K562 (cell line): ENCODE results near the gene VDR. TPM values are rescaled to one million over a fixed set of nuclear protein-coding genes. Genes with fewer than 3 reads are reported as not detected.
A peak's percentile ranks its signal among the peaks of the same experiment; 100 is the strongest.

Experiments used
- ATAC-seq: fragments of 200-7000 bp; cut with Tn5 transposase; 3 replicates; pipeline ENCODE4 v1.9.1; 2020; ENCODE audit warnings: moderate library complexity
- BruUV-seq: library from RNA; stranded (reverse); fragments of 400-500 nt; replicated peaks from 2 replicates; lab custom pipeline; 2021; lab: Mats Ljungman, UMichigan
- CTCF ChIA-PET: fragments of 300-600 bp; formaldehyde crosslinking; extraction: SDS; loops from one replicate; lab custom pipeline; 2021; ENCODE audit warnings: low intra/inter-chr PET ratio; lab: Yijun Ruan, JAX
- POLR2A ChIA-PET: fragments of 300-600, 350-650 bp; sonication (Branson Sonifier 250); formaldehyde crosslinking; extraction: SDS; loops from one replicate; lab custom pipeline; 2021; ENCODE audit warnings: antibody characterized with exemption, inconsistent platforms; lab: Yijun Ruan, JAX
- DNase-seq, 4 experiments: peaks; one replicate each; pipeline versions ENCODE4 v3.0.0 to v3.0.0-alpha.2; 2011 to 2018; ENCODE audit warnings: low spot score in 3 of 4, mixed read lengths in 3 of 4; ENCODE audit errors: extremely low read depth in 1 of 4
- FAIRE-seq: peaks from 2 replicates; lab custom pipeline; 2011; peaks lifted over from hg19 to GRCh38; lab: Jason Lieb, UNC
- H2AFZ ChIP-seq: 2 replicates; pipeline ENCODE4 v1.6.0; 2011; ENCODE audit warnings: low read depth, low read length, control low read depth, inconsistent platforms
- H3K27ac ChIP-seq: fragments of 200-600 bp; 3 replicates; pipeline ENCODE4 v1.8.0; 2011; ENCODE audit warnings: low read depth, mild to moderate bottlenecking, control low read depth, inconsistent platforms, low read length, moderate library complexity, mixed read lengths; ENCODE audit errors: extremely low read depth
- H3K27me3 ChIP-seq, 2 experiments: fragments of 300-600 bp in 1 of 2; 2 replicates in 1 of 2; 3 replicates in 1 of 2; pipeline versions ENCODE4 v1.6.0 to v1.8.0; 2011; ENCODE audit warnings: inconsistent platforms in 2 of 2, low read length in 2 of 2, mild to moderate bottlenecking in 1 of 2, mixed read lengths in 1 of 2, moderate library complexity in 1 of 2; ENCODE audit not compliant: control insufficient read depth in 2 of 2, insufficient read depth in 2 of 2
- H3K36me3 ChIP-seq: fragments of 300-600 bp; 3 replicates; pipeline ENCODE4 v1.8.0; 2011; ENCODE audit warnings: mild to moderate bottlenecking, low read length, inconsistent platforms; ENCODE audit not compliant: control insufficient read depth, insufficient read depth
- H3K4me1 ChIP-seq, 2 experiments: fragments of 200-600 bp in 1 of 2; replicated peaks in 1 of 2; 2 replicates in 1 of 2; 3 replicates in 1 of 2; pipeline versions ENCODE4 v1.5.1 to v1.8.0; 2011; ENCODE audit warnings: inconsistent platforms in 2 of 2, low read length in 2 of 2, mild to moderate bottlenecking in 1 of 2, mixed read lengths in 1 of 2, moderate library complexity in 1 of 2; ENCODE audit not compliant: control insufficient read depth in 2 of 2, insufficient read depth in 2 of 2
- H3K4me2 ChIP-seq: 2 replicates; pipeline ENCODE4 v1.6.1; 2011; ENCODE audit warnings: low read length, control low read depth, inconsistent platforms, mixed read lengths; ENCODE audit not compliant: insufficient read depth
- H3K4me3 ChIP-seq: fragments of 200-600 bp; sonication (generic), shearing (Covaris generic); 2 replicates; pipeline ENCODE4 v1.5.1; 2016; ENCODE audit warnings: control low read depth, inconsistent platforms
- H3K79me2 ChIP-seq: fragments of 200-600 bp; 3 replicates; pipeline ENCODE4 v1.8.0; 2011; ENCODE audit warnings: low read length, inconsistent platforms; ENCODE audit not compliant: control insufficient read depth, insufficient read depth
- H3K9ac ChIP-seq, 2 experiments: 2 replicates each; pipeline versions ENCODE4 v1.6.0 to v1.6.1; 2011; ENCODE audit warnings: low read depth in 2 of 2, low read length in 2 of 2, control low read depth in 1 of 2, inconsistent platforms in 1 of 2, mild to moderate bottlenecking in 1 of 2, mixed read lengths in 1 of 2; ENCODE audit not compliant: insufficient read depth in 1 of 2
- H3K9me1 ChIP-seq: one replicate; pipeline ENCODE4 v1.6.0; 2011; ENCODE audit warnings: inconsistent platforms, mild to moderate bottlenecking, low read length, moderate library complexity; ENCODE audit not compliant: control insufficient read depth, insufficient read depth
- H3K9me3 ChIP-seq: replicated peaks from 2 replicates; pipeline ENCODE4 v1.5.1; 2011; ENCODE audit warnings: low read depth, low read length, inconsistent platforms; ENCODE audit not compliant: control insufficient read depth, insufficient read depth
- H4K20me1 ChIP-seq: replicated peaks from 2 replicates; pipeline ENCODE4 v1.6.1; 2011; ENCODE audit warnings: low read length, inconsistent platforms, mixed read lengths; ENCODE audit not compliant: control insufficient read depth, insufficient read depth
- ELF2 ChIP-seq: fragments of 250-450 bp; sonication (Bioruptor Pico); IDR thresholded peaks from 2 replicates; pipeline ENCODE4 v1.5.0; 2021; ENCODE audit warnings: mild to moderate bottlenecking
- HLTF ChIP-seq: fragments of 450-650 bp; IDR thresholded peaks from 2 replicates; pipeline ENCODE4 v1.6.1; 2016
- ILF3 ChIP-seq: fragments of 450-650 bp; IDR thresholded peaks from 2 replicates; pipeline ENCODE4 v1.6.1; 2018; ENCODE audit warnings: antibody characterized with exemption, mild to moderate bottlenecking, moderate library complexity, borderline replicate concordance
- MYNN ChIP-seq, 2 experiments: sonication (generic); formaldehyde crosslinking in 1 of 2; IDR thresholded peaks; 2 replicates each; pipeline versions ENCODE4 v1.5.0 to v1.6.1; 2016 to 2020; ENCODE audit warnings: antibody characterized with exemption in 1 of 2, missing genetic modification reagents in 1 of 2
- NFE2L1 ChIP-seq: fragments of 450-650 bp; IDR thresholded peaks from 2 replicates; pipeline ENCODE4 v1.6.1; 2016; ENCODE audit warnings: missing genetic modification characterization, low read depth, mild to moderate bottlenecking, missing compliant biosample characterization, moderate library complexity, borderline replicate concordance
- PCBP1 ChIP-seq: fragments of 200-400 bp; formaldehyde crosslinking; IDR thresholded peaks from 2 replicates; pipeline ENCODE4 v1.6.1; 2018; ENCODE audit warnings: mild to moderate bottlenecking, low read depth, low read length; ENCODE audit not compliant: poor library complexity, severe bottlenecking
- PTBP1 ChIP-seq: fragments of 200-400 bp; formaldehyde crosslinking; IDR thresholded peaks from 2 replicates; pipeline ENCODE4 v1.6.1; 2017; ENCODE audit warnings: low read depth, low read length
- U2AF1 ChIP-seq: fragments of 200-400 bp; formaldehyde crosslinking; optimal IDR thresholded peaks from 2 replicates; pipeline ENCODE3; 2017; ENCODE audit warnings: mild to moderate bottlenecking, low read depth, low read length, moderate library complexity
- ZNF239 ChIP-seq: fragments of 250-450 bp; sonication (Bioruptor Pico); IDR thresholded peaks from 2 replicates; pipeline ENCODE4 v1.4.0; 2020; ENCODE audit warnings: mild to moderate bottlenecking
- WGBS: fragments of 100-300 bp; shearing (Covaris generic); methylation state at CpG from one replicate; pipeline ENCODE4 v1.1.6; 2016; ENCODE audit warnings: low coverage, mixed read lengths; ENCODE audit not compliant: insufficient coverage; ENCODE audit errors: missing lambda C conversion rate; 5-methylcytosine and 5-hydroxymethylcytosine counted together
- in situ Hi-C: fragments of 300-500 bp; cut with MboI; formaldehyde crosslinking; loops from 4 replicates; pipeline ENCODE4 v1.15.0; 2018; ENCODE audit warnings: inconsistent platforms, mixed read lengths
- intact Hi-C: fragments of 100-400 bp; cut with micrococcal nuclease; formaldehyde crosslinking; loops from 2 replicates; pipeline ENCODE4 v1.14.2; 2022
- polyA plus RNA-seq, 8 experiments: library from polyadenylated mRNA; depleted of rRNA in 4 of 8; stranded (reverse) in 5 of 8; unstranded in 3 of 8; fragments of >200 nt; fragmentation: Nextera tagmentation in 2 of 8; fragmentation: Illumina TruSeq in 1 of 8; extraction: Ambion mirVana in 2 of 8; extraction: Trizol in 1 of 8; gene quantifications; 2 replicates each; pipeline versions ENCODE4 v1.2.1 to v1.2.3, GENCODE V29; 2011 to 2014; ENCODE audit warnings: inconsistent platforms in 1 of 8, missing spikeins in 1 of 8
- total RNA-seq, 7 experiments: library from RNA; depleted of rRNA in 6 of 7; stranded (reverse); fragments of >200 nt in 6 of 7; fragmentation: Illumina TruSeq in 2 of 7; extraction: Trizol in 2 of 7; gene quantifications; 2 replicates each; pipeline versions ENCODE4 v1.2.1 to v1.2.3, GENCODE V29; 2011 to 2021; ENCODE audit warnings: low replicate concordance in 1 of 7
- TF ChIP-seq, protein P1 (sequence below): fragments of 450-650 bp; IDR thresholded peaks from 2 replicates; pipeline ENCODE4 v1.6.1; 2016
- TF ChIP-seq, protein P2 (sequence below): fragments of 450-650 bp; formaldehyde crosslinking; IDR thresholded peaks from 2 replicates; pipeline ENCODE4 v1.4.0; 2022; ENCODE audit warnings: mild to moderate bottlenecking, moderate library complexity

Gene VDR
- total and polyA plus RNA-seq, 9 of the 15 experiments (the other 6 are each of a cell fraction or from before 2014, with no cell fraction given) = 0.61 to 4.8 (median 2.0) TPM

DNA sequence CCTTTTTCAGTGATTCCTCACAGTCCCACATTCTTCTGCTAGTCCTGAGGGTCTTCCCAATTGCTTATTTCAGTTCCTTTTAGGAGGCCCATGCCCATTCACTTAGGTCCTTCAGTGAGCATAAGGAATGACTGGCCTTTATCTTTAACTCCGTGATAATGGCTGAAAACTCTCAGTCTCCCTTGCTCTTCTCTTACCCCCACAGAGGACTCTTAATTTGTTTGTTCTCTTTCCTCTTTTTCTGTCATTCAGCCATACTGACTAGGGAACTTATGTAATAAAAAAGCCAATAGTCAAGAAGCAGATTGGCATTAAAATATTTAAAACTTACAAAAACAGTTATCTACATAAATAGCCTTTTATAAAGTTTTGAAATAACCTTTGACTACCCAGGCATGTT lies 17.1 kb upstream of the VDR start:
- H3K4me2 ChIP-seq = no peak overlapping the region
- H3K36me3 ChIP-seq = no peaks in the 10 kb centered on the region
- DNase-seq = no peak
- no peak overlapping the region for H2AFZ ChIP-seq
- no peaks in the 10 kb centered on the region for H3K4me1 ChIP-seq
- TF ChIP-seq MYNN (IDR thresholded peaks at IDR 0.05) (peak; percentile 91), MYNN (CRISPR knock-in tag; IDR thresholded peaks at IDR 0.05) (no peak; the same call in 1 of the 2 replicates)
- TF ChIP-seq, protein P1, sequence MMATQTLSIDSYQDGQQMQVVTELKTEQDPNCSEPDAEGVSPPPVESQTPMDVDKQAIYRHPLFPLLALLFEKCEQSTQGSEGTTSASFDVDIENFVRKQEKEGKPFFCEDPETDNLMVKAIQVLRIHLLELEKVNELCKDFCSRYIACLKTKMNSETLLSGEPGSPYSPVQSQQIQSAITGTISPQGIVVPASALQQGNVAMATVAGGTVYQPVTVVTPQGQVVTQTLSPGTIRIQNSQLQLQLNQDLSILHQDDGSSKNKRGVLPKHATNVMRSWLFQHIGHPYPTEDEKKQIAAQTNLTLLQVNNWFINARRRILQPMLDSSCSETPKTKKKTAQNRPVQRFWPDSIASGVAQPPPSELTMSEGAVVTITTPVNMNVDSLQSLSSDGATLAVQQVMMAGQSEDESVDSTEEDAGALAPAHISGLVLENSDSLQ = no peak
- WGBS = 13% methylated on average over 1 of the region's 1 CpG
- no peak for FAIRE-seq
- CTCF ChIA-PET = no interaction called here
- no peak for ATAC-seq
- H3K9me3 ChIP-seq = no peaks in the 10 kb centered on the region
- POLR2A ChIA-PET = interaction anchor here (2.1 kb wide), 1 partner anchor 10 kb away, joined by 5 read pairs; no protein-coding TSS in a partner anchor
- H3K4me3 ChIP-seq = no peak overlapping the region
- H3K79me2 ChIP-seq = no peaks in the 10 kb centered on the region
- in situ Hi-C loops (no loop called here), intact Hi-C loops (no loop called here)
- BruUV-seq = no TSS peak
- no peak overlapping the region for H3K27ac ChIP-seq
- no peaks in the 10 kb centered on the region for H3K9me1 ChIP-seq
- H3K27me3 ChIP-seq = peaks cover 19 to 27% of the 10 kb centered on the region in 2 experiments
- H4K20me1 ChIP-seq = no peaks in the 10 kb centered on the region
- H3K9ac ChIP-seq = no peak overlapping the region

DNA sequence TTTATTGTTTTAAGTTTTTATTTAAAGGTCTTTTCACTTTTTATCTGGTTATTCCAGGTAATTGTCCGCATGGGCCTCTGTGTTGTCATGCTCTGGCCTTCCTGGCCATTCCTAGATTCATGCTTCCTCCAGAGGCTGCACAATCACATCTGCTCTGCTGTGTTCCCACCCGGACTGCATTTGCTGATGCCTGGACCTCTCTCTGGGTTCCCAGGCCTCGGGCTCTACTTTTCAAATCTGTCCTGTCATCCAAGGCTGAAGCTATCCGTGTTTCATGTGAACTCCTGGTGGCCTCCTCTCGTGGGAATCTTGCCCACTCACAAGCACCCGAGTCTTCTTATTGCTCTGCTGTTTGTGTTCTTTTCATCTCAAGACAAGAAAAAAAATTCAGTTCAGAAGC lies 16.1 kb upstream of the VDR start:
- no TSS peak for BruUV-seq
- Histone ChIP-seq H3K36me3 (no peaks in the 10 kb centered on the region), H3K79me2 (no peaks in the 10 kb centered on the region), H3K4me2 (no peak overlapping the region), H3K4me1 (no peaks in the 10 kb centered on the region), H3K4me3 (no peak overlapping the region), H4K20me1 (no peaks in the 10 kb centered on the region), H3K9me3 (no peaks in the 10 kb centered on the region), H3K27ac (no peak overlapping the region), H3K9ac (no peak overlapping the region), H3K9me1 (no peaks in the 10 kb centered on the region), H3K27me3 (peaks cover 25 to 30% of the 10 kb centered on the region in 2 experiments), H2AFZ (no peak overlapping the region)
- intact Hi-C loops (no loop called here), in situ Hi-C loops (no loop called here)
- WGBS = 2% methylated on average over 6 of the region's 6 CpGs
- no peak for DNase-seq
- ChIA-PET POLR2A (interaction anchor here (2.1 kb wide), 1 partner anchor 9 kb away, joined by 5 read pairs; no protein-coding TSS in a partner anchor), CTCF (no interaction called here)
- no peak for ATAC-seq
- TF ChIP-seq PCBP1 (no peak), PTBP1 (no peak), ELF2 (no peak), U2AF1 (no peak), HLTF (no peak), NFE2L1 (tag) (no peak), ZNF239 (no peak), ILF3 (no peak)
- TF ChIP-seq, protein P2, sequence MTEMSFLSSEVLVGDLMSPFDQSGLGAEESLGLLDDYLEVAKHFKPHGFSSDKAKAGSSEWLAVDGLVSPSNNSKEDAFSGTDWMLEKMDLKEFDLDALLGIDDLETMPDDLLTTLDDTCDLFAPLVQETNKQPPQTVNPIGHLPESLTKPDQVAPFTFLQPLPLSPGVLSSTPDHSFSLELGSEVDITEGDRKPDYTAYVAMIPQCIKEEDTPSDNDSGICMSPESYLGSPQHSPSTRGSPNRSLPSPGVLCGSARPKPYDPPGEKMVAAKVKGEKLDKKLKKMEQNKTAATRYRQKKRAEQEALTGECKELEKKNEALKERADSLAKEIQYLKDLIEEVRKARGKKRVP (CRISPR knock-in tag) = no peak
- FAIRE-seq = no peak
